Epidermal melanocyte (primary cell): ENCODE results near the gene LMAN1.

ENCODE experiments used
- DNase-seq: peaks from one replicate; pipeline ENCODE4 v3.0.0; 2011; ENCODE audit warnings: low spot score; ENCODE audit not compliant: insufficient read length

The LMAN1 gene

DNA sequence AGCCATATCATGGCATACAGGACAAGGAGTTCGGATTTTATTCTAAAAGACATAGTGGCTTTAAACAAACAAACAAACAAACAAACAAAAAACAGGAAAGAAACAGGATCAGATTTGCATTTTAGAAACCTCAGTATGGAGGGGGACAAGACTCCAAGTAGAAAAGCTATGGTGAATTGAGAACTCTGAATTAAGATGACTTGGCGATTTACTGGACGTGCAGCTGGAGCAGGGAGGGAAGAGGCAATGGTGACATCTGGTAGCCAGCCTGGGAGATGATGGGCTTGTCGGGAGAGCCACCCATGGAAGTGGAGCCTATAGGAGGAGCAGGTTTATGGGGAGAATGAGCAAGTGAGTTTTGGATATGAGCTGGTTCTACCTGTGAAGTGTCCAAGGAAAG, 53.8 kb downstream of the LMAN1 start:
- no peak for DNase-seq

DNA sequence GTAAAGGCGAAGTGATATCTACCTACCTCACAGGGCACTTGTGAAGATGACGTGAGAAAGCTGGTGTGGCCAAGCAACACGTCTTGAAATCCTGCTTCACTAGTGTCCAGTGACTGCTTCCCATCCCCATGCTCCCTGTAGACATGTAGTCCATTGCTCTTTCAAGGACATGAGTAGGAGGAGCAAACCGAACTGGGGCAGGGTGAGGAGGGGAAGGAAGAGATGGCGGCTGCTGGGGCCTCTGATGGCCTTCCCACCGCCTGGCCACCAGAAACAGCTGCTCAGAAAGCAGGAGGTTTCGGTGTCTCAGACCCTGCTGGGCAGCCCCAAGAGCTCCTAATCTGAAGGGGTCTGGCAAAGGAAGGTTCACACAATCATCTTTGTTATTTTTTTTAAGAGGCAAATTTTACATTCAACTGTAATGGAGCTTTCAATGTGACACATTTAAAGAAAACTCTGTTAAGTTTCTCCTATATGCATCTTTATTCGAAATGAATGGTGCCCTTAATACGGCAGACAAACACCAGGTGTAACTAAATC, 55.3 kb downstream of the LMAN1 start:
- no peak for DNase-seq

DNA sequence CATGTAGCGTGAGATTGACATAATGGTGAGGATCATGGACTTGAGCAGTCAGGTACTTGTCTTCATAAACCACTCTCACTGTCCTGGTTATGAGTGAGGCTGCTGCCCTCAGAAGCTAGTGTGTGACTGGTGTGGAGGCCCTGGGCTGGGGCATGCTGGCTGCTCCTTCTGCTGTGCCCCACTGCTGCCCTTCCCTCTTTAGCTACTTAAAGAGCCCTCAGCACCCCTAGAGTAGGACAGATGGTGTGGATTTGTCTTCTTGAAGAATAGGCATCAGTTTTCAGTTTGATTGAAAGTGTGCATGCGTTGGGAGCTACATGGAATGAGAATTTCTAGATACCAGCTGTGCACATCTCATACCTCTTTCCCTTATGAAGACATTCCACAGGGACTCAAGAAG, 56.1 kb downstream of the LMAN1 start:
- DNase-seq: no peak

DNA sequence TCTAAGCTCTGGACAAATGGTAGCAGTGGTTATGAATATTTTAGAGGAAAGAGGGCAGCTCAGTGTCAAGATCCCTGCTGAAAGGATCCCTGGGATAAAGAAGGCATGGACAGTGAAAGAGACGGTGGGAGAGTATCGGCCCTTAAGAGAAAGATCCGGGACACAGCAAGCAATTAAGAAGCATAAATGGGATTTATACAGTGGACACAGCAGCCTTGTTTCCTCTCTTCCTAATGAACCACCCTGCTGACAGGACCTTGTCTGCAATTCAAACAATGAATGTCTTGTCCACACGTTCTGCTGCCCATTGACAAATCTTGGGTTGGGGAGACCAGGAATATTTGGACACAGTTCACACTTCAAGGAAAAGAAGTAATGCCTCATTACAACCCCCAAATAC, 57.1 kb downstream of the LMAN1 start:
- no peak for DNase-seq

DNA sequence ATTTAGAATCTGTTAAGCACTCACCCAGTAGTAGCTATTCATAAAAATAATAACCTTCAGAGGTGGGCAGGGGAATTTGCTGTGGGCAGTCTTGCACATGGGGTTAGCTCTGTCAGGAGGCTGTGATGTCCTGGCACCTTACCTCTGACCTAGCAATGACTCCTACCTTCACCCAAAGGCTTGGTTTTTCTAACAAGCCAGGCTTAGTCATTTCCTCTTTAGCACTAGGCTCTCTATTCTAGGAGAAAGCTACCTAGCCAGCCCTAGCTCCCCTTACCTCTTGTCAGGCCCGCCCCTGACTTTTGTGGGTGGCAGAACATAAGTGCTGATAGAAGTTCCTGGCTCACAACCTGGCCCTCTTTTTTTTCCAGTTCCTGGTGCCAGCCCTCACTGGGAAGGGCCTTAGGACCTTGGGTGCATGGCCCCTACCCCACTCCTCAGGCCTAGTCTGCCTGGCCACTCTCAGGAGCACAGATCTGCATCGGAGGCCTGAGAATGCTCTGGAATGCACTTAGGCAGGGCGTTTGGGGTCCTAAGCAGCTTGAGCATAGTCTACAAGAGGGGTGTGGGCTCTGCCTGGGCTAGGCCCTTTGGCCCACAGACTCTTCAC, 58.3 kb downstream of the LMAN1 start:
- DNase-seq: no peak

DNA sequence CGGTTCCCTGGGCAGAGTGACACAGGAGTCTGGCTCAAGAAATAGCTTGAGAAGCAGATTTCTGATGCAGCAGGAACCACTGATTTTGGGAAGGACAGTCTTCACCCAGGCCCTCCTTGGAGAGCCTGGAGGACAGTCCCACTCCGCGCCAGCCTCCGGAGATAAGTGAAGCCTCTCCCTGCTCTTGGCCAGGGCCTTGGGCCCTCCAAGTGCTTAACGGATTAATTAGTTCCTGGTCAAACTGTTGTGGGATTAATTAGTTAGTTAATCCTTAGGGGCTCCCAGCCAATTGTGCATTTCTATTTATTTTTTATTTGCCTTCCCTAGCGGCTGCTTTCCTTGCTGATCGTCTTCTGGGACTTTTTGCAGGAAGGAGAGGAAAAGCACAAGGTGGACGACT, 60.2 kb downstream of the LMAN1 start:
- DNase-seq: no peak

DNA sequence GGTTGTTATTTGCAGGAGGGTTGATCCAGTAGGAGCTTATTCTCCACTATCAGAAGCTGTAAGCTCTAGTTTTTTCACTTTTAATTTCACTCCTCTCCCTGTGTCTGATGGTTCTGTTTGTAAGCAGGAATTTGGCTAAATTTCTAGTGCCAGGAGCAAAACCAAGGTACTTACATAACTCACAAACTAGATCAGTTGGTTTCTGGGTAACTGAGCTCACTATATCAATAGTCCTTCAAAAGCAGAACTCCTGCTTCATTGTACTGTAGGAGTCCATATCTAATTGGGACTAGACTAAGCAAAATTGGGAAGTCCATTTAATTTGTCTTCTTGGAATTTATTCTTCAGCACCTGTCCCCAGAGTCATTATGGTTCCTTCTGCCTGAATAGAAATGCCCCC, 65.7 kb downstream of the LMAN1 start:
- no peak for DNase-seq

DNA sequence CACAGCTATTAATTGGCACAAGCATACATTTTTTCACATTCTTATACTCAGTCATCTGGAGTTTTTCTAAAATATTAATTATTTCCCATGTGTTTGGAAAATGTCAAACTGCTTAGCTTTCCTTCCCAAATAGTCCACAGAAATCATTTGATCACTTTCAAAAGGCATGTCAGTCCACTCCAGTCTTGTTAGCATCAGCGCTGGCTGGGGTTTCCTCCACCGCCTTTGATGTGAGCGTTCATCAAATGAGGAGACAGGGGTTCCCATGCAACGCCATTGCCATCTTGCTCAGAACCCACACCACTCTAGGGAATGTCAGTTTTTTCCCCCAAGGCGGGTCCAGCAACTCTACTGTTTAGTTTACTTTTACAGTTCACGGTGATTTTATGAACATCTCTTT, 72.7 kb downstream of the LMAN1 start:
- no peak for DNase-seq

DNA sequence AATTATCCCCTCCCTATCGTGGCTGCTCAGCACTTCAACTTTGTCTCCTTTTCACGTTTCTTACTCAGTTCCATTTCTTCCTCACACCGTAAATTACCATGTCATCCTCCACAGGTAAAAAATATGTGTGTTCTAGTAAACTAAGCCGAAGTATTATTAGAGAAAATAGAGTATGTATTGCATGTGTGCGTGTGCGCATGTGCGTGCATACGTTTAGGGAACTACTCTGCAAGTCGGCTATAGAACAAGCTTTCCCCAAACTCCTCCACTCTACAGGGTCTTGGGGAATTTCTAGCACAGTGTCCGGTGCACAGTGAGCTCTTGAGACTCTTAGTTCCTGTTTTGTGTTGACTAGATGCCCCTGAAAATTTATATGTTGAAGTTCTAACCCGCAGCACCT, 76.7 kb downstream of the LMAN1 start:
- DNase-seq: no peak

DNA sequence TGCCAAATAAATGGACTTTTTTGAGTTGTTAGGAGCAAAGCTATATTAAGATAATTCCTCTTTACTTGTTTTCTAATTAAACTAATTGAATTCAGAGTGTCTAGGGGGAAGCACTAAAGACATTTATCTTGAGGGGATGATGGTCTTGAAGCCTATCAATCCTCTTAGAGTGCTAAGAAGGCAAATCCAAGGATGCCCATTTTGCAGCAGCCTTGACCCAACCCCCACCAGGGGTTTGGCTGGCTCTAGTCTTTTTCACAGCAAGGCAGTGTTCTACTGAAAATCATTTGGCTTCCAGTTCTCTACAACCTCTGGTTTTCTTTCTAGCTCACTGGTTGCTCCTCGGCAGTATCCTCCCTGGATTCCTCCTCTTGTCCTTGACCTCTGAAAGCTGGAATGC, 79.3 kb downstream of the LMAN1 start:
- DNase-seq: no peak

DNA sequence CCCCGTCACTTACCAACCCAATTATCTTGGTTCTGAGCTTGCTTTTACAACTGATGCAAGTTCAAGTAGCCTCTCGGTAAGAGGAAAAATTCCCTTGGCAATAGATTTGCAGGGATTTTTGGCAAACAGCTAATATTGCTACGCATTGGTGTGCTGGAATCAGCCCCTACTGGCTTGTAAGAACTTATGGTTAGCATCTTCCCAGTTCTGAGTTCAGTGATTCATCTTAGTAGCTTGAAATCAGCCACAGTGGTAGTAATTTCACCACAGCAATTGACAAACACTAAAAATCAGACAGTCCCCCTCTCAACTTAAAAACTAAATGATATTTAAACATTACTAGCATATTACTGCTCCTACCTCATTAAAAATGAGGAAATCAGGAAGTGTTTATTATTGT, 79.9 kb downstream of the LMAN1 start:
- DNase-seq: no peak

DNA sequence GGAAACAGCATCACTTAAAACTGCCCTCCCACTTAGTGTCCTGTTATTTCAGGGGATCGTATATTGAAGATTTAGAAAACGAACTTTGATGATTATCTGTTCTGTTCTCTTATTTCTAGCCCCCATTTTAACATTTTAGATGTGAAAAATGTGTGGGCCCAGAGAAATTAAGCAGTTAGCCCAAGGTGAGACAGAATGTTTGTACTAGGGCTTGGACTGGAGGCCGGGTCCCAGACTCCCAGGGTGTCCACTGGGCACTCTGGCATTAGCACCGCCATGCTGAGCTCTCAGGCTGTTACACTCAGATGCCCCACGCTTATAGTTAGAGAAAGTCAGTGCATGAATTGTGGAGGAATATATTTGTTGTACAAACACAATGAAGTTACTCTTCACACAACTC, 80.3 kb downstream of the LMAN1 start:
- no peak for DNase-seq
